Measurements from ENCODE around the gene DOCK1.

DNA sequence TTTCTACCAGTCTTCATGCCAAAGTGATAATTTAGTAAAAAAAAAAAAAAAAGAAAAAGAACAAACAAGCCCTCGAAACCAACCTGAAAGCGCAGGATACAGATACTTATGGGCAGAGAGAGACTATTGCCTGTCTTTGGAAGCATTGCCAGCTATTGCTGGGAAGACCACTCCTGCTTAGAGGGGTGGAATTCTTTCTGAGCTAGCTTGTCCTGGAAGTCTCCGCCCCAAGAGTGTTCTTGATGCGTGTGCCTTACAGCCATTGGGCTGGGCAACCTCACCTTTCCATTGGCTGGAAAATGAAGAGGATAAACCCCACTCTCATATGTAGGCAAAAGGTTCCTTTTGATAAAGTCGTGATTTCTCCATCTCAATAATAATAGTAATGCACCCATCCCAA is 311.0 kb downstream of the DOCK1 start:
- TF ChIP-seq, protein P1, sequence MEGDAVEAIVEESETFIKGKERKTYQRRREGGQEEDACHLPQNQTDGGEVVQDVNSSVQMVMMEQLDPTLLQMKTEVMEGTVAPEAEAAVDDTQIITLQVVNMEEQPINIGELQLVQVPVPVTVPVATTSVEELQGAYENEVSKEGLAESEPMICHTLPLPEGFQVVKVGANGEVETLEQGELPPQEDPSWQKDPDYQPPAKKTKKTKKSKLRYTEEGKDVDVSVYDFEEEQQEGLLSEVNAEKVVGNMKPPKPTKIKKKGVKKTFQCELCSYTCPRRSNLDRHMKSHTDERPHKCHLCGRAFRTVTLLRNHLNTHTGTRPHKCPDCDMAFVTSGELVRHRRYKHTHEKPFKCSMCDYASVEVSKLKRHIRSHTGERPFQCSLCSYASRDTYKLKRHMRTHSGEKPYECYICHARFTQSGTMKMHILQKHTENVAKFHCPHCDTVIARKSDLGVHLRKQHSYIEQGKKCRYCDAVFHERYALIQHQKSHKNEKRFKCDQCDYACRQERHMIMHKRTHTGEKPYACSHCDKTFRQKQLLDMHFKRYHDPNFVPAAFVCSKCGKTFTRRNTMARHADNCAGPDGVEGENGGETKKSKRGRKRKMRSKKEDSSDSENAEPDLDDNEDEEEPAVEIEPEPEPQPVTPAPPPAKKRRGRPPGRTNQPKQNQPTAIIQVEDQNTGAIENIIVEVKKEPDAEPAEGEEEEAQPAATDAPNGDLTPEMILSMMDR (IDR thresholded peaks at IDR 0.05): no peak
- TF ChIP-seq POLR2AphosphoS5 (IDR thresholded peaks at IDR 0.05; ENCODE audit: low read depth, low read length) (no peak), NFIC (IDR thresholded peaks at IDR 0.05; ENCODE audit: borderline replicate concordance) (no peak), RAD21 (IDR thresholded peaks at IDR 0.05; ENCODE audit: low read length) (no peak), TCF12 (IDR thresholded peaks at IDR 0.05) (no peak), RFX5 (IDR thresholded peaks at IDR 0.05; ENCODE audit: low read length) (no peak), TEAD4 (IDR thresholded peaks at IDR 0.05; ENCODE audit: borderline replicate concordance, insufficient read depth) (no peak), EZH2phosphoT487 (IDR thresholded peaks at IDR 0.05; ENCODE audit: borderline replicate concordance, low read depth) (no peak), MXI1 (IDR thresholded peaks at IDR 0.05; ENCODE audit: low read depth, low read length) (no peak), NRF1 (IDR thresholded peaks at IDR 0.05; ENCODE audit: low read depth, low read length) (no peak)
- TF ChIP-seq, protein P2, sequence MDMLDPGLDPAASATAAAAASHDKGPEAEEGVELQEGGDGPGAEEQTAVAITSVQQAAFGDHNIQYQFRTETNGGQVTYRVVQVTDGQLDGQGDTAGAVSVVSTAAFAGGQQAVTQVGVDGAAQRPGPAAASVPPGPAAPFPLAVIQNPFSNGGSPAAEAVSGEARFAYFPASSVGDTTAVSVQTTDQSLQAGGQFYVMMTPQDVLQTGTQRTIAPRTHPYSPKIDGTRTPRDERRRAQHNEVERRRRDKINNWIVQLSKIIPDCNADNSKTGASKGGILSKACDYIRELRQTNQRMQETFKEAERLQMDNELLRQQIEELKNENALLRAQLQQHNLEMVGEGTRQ (IDR thresholded peaks at IDR 0.05; ENCODE audit: borderline replicate concordance, low read depth, low read length): no peak

Measured in SK-N-SH (cell line).